ENCODE measurements around the gene ZNF511.
A peak's percentile ranks its signal among the peaks of the same experiment; 100 is the strongest.

Gene ZNF511

DNA sequence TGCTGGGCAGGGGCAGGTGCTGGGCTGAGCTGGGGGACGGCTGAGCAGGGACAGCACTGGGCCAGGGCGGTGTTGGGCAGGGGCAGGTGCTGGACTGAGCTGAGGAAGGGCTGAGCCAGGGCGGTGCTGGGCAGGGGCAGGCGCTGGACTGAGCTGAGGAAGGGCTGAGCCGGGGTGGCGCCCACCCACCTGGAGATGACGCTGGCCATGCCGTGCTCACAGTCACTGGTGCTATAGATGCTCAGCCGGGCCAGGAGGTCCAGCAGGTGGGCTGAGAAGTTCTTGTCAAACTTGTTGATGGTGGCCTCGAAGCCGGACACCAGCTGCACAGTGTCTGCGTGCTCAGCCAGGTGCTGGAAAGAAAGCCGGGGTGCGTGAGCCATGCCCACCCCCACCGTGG is 27.6 kb upstream of the ZNF511 start:
- Histone ChIP-seq H3F3A (ENCODE audit: insufficient read depth, low read length) (peaks cover 26% of the 10 kb centered on the region), H3K4me2 (ENCODE audit: low read depth, low read length) (no peak overlapping the region), H3K79me2 (ENCODE audit: low read length) (peaks cover 5% of the 10 kb centered on the region), H3K27ac (ENCODE audit: low read length) (no peak overlapping the region), H3K9me2 (replicated peaks; ENCODE audit: insufficient read depth, low read length) (no peaks in the 10 kb centered on the region), H4K20me1 (ENCODE audit: insufficient read depth, low read length) (no peaks in the 10 kb centered on the region), H3K27me3 (replicated peaks; ENCODE audit: insufficient read depth, low read length) (no peaks in the 10 kb centered on the region), H3K4me1 (ENCODE audit: low read length) (peaks cover 27% of the 10 kb centered on the region), H3K36me3 (replicated peaks; ENCODE audit: insufficient read depth, low read length) (peaks cover 6% of the 10 kb centered on the region; the same call in 1 of the 2 replicates), H3K9ac (ENCODE audit: low read length) (no peak overlapping the region), H3K9me3 (replicated peaks; ENCODE audit: insufficient read depth, low read length) (no peaks in the 10 kb centered on the region), H3K4me3 (ENCODE audit: low read length) (no peak overlapping the region), H2AFZ (ENCODE audit: low read length) (no peak overlapping the region)
- TF ChIP-seq EZH2 (optimal IDR thresholded peaks at IDR 0.05; ENCODE audit: low read depth, low read length) (no peak), EZH2phosphoT487 (IDR thresholded peaks at IDR 0.05; ENCODE audit: low read length) (no peak)
- TF ChIP-seq, protein P1, sequence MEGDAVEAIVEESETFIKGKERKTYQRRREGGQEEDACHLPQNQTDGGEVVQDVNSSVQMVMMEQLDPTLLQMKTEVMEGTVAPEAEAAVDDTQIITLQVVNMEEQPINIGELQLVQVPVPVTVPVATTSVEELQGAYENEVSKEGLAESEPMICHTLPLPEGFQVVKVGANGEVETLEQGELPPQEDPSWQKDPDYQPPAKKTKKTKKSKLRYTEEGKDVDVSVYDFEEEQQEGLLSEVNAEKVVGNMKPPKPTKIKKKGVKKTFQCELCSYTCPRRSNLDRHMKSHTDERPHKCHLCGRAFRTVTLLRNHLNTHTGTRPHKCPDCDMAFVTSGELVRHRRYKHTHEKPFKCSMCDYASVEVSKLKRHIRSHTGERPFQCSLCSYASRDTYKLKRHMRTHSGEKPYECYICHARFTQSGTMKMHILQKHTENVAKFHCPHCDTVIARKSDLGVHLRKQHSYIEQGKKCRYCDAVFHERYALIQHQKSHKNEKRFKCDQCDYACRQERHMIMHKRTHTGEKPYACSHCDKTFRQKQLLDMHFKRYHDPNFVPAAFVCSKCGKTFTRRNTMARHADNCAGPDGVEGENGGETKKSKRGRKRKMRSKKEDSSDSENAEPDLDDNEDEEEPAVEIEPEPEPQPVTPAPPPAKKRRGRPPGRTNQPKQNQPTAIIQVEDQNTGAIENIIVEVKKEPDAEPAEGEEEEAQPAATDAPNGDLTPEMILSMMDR (IDR thresholded peaks at IDR 0.05; ENCODE audit: low read length), result no peak
- peak; percentile 2 for DNase-seq

DNA sequence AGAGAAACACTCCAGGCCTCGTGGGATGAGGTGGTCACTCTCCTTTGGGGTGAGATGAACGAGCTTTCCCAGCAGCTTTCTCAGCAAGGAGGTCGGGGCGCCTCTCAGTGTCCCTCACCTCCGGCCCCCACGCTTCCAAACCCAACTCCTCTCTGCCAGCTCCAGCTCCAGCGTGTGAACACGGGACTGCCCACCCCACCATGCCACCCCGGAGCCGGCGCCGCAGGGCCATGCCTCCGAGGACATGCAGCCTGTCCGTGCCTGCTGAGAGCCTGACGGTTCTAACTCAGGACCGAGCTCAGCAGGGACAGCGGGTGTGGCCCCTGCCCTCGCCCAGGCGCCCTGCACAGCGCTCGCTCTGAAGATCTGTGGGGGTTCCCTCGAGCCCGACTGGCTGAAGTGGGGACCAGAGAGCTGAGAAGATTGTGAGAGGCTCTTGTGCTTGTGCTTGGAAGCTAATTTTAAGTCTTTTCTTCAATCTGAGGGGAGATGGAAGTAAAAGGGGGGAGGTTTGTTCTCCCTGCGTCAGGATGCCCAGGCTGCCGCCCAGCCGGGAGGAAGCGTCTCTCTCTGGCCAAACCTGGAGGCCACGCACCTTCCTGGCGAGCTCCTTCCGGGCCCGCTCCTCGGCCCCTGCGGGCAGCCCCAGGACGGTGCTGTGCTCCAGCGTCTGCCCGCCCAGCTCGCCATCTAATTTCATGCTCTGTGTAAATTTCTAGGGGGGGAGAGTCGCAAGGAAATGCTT is 26.9 kb upstream of the ZNF511 start:
- H3K79me2 ChIP-seq (ENCODE audit: low read length), result no peaks in the 10 kb centered on the region
- H3K36me3 ChIP-seq (replicated peaks; ENCODE audit: insufficient read depth, low read length), result peaks cover 6% of the 10 kb centered on the region; the same call in 1 of the 2 replicates
- H3F3A ChIP-seq (ENCODE audit: insufficient read depth, low read length), result peaks cover 20% of the 10 kb centered on the region
- no peak overlapping the region for H2AFZ ChIP-seq (ENCODE audit: low read length)
- no peaks in the 10 kb centered on the region for H4K20me1 ChIP-seq (ENCODE audit: insufficient read depth, low read length)
- H3K27ac ChIP-seq (ENCODE audit: low read length), result no peak overlapping the region
- no peak overlapping the region for H3K4me2 ChIP-seq (ENCODE audit: low read depth, low read length)
- H3K4me1 ChIP-seq (ENCODE audit: low read length), result peaks cover 27% of the 10 kb centered on the region
- TF ChIP-seq EZH2phosphoT487 (IDR thresholded peaks at IDR 0.05; ENCODE audit: low read length) (no peak), EZH2 (optimal IDR thresholded peaks at IDR 0.05; ENCODE audit: low read depth, low read length) (no peak)
- TF ChIP-seq, protein P1 (IDR thresholded peaks at IDR 0.05; ENCODE audit: low read length), result no peak
- no peaks in the 10 kb centered on the region for H3K9me3 ChIP-seq (replicated peaks; ENCODE audit: insufficient read depth, low read length)
- H3K9ac ChIP-seq (ENCODE audit: low read length), result no peak overlapping the region
- peak; percentile 3 for DNase-seq
- no peaks in the 10 kb centered on the region for H3K27me3 ChIP-seq (replicated peaks; ENCODE audit: insufficient read depth, low read length)
- H3K9me2 ChIP-seq (replicated peaks; ENCODE audit: insufficient read depth, low read length), result no peaks in the 10 kb centered on the region
- no peak overlapping the region for H3K4me3 ChIP-seq (ENCODE audit: low read length)

DNA sequence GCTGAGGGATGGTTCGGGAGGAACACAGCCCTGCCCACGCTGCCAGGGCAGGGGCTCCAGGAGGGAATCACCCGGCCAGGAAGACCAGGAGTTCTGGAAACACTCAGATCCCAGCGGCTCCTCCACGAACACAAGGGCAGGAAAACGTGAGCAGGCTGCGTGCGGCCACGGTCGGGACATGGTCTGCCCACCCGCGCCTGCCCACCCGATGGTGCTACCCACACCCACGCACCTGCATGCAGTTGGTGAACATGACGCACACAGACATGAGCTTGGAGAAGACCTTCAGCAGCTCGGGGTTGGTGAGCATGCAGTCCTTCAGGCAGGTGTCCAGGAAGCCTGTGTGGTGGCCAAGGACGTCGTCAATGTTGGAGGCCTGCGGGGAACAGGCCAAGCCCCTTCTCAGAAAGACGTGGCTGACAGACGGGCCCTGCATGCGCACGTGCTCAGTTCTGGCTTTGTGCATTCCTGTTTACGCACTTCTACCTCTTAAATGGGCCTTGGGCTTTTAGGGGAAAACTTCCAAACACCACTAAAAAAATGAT is 25.8 kb upstream of the ZNF511 start:
- no peak overlapping the region for H3K4me3 ChIP-seq (ENCODE audit: low read length)
- no peak for DNase-seq
- TF ChIP-seq EZH2phosphoT487 (IDR thresholded peaks at IDR 0.05; ENCODE audit: low read length), result no peak
- no peak overlapping the region for H3K9ac ChIP-seq (ENCODE audit: low read length)
- H3F3A ChIP-seq (ENCODE audit: insufficient read depth, low read length), result peaks cover 9% of the 10 kb centered on the region; the same call in 1 of the 2 replicates
- H3K9me2 ChIP-seq (replicated peaks; ENCODE audit: insufficient read depth, low read length), result no peaks in the 10 kb centered on the region
- no peak overlapping the region for H3K27ac ChIP-seq (ENCODE audit: low read length)
- H3K4me1 ChIP-seq (ENCODE audit: low read length), result peaks cover 16% of the 10 kb centered on the region
- H3K4me2 ChIP-seq (ENCODE audit: low read depth, low read length), result no peak overlapping the region
- no peaks in the 10 kb centered on the region for H3K79me2 ChIP-seq (ENCODE audit: low read length)
- no peaks in the 10 kb centered on the region for H4K20me1 ChIP-seq (ENCODE audit: insufficient read depth, low read length)
- no peak overlapping the region for H2AFZ ChIP-seq (ENCODE audit: low read length)
- H3K9me3 ChIP-seq (replicated peaks; ENCODE audit: insufficient read depth, low read length), result no peaks in the 10 kb centered on the region
- H3K36me3 ChIP-seq (replicated peaks; ENCODE audit: insufficient read depth, low read length), result peaks cover 6% of the 10 kb centered on the region; the same call in 1 of the 2 replicates
- no peaks in the 10 kb centered on the region for H3K27me3 ChIP-seq (replicated peaks; ENCODE audit: insufficient read depth, low read length)

DNA sequence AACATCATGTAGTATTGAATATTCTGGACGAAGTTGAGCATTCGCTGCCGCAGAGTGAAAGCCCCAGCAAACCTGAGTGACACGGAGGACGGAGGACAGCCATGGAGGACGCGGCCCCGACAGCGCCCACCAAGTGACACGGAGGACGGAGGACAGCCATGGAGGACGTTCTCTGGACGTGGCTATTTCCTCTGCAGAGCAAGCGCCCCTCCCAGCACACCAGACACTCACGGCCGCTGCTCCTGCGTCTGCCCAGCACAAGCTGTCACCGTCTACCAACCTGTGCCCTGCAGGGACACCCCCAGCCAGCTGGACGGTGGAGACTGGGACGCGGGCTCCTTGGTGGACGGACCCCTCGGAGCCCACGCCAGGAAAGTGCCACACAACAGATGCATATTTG is 24.8 kb upstream of the ZNF511 start:
- no peak for DNase-seq
- Histone ChIP-seq H2AFZ (ENCODE audit: low read length) (no peak overlapping the region), H3K4me1 (ENCODE audit: low read length) (peaks cover 5% of the 10 kb centered on the region), H3K79me2 (ENCODE audit: low read length) (no peaks in the 10 kb centered on the region), H3F3A (ENCODE audit: insufficient read depth, low read length) (no peaks in the 10 kb centered on the region), H3K9me2 (replicated peaks; ENCODE audit: insufficient read depth, low read length) (no peaks in the 10 kb centered on the region), H3K4me2 (ENCODE audit: low read depth, low read length) (no peak overlapping the region), H4K20me1 (ENCODE audit: insufficient read depth, low read length) (no peaks in the 10 kb centered on the region), H3K9me3 (replicated peaks; ENCODE audit: insufficient read depth, low read length) (no peaks in the 10 kb centered on the region), H3K4me3 (ENCODE audit: low read length) (no peak overlapping the region), H3K27ac (ENCODE audit: low read length) (no peak overlapping the region), H3K9ac (ENCODE audit: low read length) (no peak overlapping the region), H3K27me3 (replicated peaks; ENCODE audit: insufficient read depth, low read length) (no peaks in the 10 kb centered on the region), H3K36me3 (replicated peaks; ENCODE audit: insufficient read depth, low read length) (peaks cover 6% of the 10 kb centered on the region; the same call in 1 of the 2 replicates)
- TF ChIP-seq EZH2 (optimal IDR thresholded peaks at IDR 0.05; ENCODE audit: low read depth, low read length) (no peak), EZH2phosphoT487 (IDR thresholded peaks at IDR 0.05; ENCODE audit: low read length) (no peak)
- TF ChIP-seq, protein P1 (IDR thresholded peaks at IDR 0.05; ENCODE audit: low read length), result no peak
